Kidney tubule cell (primary cell): ENCODE data around the gene FGD5.

ENCODE experiments used
- DNase-seq: peaks from one replicate; pipeline ENCODE4 v3.0.0-alpha.2; 2018; ENCODE audit warnings: low spot score

FGD5 gene

DNA sequence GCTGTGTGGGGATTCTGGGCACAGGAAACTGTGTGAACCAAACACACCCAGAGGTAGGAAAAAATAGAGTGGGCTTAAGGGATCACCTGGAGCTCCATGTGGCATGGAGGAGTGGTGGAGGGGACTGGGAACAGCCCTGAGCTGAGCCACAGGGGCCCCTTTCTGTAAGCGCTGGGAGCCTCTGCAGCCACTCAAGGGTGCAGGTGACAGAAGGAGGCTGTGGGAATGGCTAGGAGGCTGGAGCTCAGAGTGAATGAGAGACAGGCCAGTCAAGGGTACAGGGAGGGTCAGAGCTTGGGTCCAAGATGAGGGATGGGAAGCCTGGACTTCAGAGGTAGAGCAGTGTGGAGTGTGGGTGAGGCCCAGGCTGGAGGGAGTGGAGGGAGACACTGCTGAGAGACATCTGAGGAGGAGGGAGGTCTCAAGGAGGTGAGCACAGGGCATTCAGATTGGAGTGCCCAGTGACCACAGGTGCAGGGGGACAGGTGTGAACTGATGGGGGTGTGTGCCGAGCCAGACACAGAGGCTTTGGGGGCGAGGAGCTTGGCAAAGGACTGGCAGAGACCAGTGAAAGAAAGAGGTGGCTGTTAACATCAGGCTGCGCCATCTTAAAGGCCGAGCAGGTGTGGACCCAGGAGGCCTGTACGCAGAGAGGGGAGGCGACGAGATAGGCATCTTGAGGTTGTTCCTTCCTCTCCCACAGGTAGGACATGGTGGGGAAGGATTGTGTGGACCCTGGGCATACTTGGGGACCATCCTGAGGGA is 56.8 kb downstream of the FGD5 start:
- no peak for DNase-seq

DNA sequence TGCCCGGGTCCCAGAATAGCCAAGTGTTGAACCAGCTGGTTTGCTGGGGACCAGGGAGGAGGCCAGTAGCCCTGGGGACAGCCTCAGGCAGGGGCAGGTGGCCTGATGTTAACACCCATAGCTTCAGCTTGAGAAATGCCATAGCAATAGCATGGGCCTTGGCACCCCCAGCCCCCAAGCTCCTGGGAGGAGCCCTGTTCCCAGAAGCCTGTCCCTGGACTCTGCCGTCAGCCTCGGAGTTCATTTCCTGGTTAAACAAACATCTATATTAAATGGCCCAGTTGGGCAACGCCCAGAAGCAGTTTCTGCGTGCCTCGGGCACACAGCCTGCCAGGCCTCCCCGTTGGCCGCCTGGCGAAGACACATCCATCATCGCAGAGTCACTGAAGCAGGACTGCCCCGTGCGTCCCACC is 58.2 kb downstream of the FGD5 start:
- DNase-seq: peak; percentile 42

DNA sequence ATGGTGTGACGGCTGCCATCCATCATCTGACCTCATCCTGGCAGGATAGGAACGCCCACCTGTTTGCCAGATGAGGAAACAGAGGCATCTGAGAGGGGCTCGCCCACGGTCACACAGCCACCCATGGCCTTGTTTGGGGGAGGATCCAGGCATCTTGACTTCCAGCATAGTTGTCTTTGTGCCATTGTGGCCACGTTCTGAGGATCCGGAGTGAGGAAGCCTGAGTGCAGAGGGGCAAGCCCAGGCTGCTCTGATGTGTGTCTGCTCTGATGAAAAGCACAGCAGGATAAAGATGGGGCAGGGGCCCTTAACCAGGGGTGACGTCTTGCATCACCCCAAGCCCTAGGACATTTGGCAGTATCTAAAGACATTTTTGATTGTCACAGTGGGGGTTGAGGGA is 58.7 kb downstream of the FGD5 start:
- DNase-seq: no peak

DNA sequence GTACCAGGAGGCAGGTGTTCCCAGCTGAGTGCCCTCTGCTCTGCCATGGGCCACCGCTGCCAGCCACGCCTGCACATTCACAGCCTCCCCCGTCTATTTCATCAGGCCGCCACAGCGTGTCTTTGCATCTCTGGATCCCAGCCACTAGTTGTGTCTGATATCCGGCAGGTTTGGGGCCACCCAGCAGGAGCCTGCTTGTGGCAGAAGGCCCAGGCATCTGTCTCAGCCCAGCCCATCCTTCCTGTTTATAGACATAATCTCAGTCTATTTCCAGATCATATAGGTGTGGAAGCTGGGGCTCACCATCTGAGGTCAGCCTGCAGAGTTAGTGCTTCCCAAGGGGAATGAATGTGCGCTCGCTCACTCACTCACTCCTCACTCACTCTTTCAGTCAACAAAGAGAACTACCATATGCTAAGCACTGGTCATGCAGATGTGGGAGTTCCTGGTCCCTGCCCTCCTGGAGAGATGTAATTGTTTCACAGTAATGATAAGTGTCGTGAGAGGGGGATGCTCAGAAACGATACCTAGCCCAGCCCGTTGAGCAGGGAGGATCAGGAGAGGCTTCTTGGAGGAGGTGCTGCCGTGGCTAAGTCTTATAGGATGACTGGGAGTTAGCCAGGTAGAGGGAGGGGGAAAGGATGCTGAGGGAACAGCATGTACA is 60.6 kb downstream of the FGD5 start:
- no peak for DNase-seq

DNA sequence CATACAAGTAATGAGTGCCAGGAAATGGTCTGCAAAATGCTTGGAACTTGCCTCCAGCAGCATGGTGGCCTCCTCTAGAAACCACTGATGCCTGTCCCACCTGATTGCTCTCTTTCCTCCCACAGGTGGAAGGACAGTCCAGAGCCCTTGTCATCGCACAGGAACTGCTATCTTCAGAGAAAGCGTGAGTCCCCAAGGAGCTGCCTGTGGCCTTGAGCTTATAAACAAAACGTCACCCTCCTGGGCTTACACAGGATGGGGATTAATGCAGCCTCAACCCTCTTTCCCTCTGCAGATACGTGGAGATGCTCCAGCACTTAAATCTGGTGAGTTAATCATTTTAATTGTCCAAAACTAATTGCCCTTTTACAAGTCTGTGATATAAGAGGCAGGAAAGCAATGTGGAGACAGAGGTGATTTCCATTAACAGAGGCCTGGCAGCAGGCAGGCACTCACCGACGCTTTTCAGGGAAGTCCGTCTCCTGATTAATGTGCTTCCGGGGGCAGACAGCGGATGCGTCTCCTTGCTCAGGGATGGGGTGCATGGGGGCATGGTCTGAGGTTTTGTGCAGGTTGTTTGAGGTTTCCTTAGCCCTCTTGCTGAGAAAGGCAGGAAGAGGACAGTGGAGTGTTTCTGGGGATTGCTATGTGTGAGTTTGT is 61.8 kb downstream of the FGD5 start:
- no peak for DNase-seq

DNA sequence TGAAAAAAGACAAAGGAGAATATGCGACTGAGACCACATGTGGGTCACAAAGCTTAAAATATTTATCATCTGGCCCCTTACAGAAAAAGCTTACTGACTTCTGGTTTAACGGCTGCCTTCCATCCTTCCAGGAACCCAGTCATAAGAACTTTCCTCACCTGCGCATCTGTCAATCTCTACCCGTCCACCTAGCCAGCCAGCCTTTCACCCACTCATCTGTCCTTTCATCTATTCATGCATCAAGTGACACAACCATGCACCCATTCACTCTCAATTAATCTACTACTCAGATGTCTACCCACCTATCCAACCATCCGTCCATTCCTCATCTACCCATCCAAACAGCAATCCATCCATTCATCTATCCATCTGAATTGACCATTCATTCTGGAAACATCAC is 64.5 kb downstream of the FGD5 start:
- DNase-seq: no peak

DNA sequence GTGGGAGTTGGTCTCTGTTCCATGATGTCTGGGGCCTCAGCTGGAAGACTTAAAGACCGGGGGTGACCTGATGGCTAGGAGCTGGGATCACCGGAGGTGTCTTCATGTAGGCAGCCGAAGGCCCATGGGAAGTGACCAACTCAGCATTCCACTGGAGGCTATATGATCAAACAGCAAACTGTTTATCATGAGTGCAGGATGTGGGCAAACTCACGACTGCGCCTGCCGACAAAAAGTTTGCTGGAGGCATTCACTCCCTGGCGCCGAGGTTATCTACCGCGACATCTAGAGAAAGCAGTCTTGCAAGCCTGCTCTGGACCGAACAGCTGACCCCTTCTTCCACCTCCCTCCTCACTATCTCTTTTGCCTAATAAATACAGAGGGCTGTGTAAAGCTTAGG is 65.9 kb downstream of the FGD5 start:
- DNase-seq: no peak

DNA sequence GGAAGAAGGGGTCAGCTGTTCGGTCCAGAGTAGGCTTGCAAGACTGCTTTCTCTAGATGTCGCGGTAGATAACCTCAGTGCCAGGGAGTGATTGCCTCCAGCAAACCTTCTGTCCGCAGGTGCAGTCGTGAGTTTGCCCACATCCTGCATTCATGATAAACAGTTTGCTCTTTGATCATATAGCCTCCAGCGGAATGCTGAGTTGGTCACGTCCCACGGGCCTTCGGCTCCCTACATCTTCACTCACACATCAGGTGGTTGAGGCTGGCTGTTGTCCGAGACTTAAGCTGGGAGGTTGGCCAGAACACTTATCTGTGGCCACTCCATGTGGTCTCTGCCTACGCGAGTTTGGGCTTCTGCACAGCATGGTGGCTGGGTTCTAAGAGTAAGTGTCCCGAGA is 66.5 kb downstream of the FGD5 start:
- DNase-seq: no peak

DNA sequence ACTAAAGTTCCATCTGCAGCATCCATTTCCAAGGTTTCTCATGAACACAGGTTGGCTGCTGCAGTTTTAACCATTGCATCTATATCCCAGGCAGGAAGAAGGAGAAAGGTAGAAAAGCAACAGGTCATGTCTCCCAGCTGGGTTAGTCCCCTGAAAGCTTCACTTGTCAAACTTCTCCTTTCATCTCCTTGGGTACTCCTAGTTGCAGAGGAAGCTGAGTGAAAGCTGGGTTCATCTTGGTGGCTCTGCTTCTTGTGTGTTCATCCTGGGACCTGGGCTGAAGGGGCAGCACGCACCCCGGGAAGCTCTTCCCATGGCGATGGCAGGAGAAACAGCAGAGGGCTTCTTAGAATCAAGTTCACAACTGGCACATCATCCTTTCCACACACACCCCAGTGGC is 67.3 kb downstream of the FGD5 start:
- no peak for DNase-seq

DNA sequence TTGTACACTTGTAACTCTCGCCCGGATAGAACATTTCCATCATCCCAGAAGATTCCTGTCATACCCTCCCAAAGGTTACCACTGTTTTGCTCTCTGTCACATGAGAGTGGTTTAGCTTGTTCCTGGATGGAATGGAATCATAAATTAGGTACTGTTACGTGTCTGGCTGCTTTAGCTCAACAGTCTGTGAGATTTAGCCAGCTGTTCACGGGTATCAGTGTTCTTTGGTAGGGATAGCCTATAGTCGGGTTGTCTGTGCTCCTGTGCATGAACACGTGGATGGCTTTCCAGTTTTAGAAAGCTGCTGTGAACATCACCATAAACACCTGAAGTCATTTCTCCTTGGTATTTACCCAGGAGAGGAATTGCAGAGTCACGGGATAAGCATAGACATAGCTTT is 70.4 kb downstream of the FGD5 start:
- no peak for DNase-seq

DNA sequence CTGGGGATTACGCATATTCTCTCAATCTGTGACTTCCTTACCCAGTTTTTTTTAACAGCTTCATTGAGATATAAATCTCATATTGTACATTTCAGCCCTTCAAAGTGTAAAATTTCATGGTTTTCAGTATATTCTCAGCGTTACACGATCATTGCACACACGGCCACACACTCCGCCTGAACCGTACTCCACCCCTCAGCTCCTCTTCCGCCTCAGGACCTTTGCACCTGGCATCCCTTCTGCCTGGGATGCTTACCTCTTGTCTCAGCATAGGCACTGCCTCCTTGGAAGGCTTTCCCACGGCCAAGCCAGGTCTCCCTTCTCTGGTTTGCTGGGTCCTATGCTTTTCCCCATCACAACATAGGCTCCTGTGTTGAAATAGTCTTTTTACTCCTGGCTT is 71.2 kb downstream of the FGD5 start:
- no peak for DNase-seq

DNA sequence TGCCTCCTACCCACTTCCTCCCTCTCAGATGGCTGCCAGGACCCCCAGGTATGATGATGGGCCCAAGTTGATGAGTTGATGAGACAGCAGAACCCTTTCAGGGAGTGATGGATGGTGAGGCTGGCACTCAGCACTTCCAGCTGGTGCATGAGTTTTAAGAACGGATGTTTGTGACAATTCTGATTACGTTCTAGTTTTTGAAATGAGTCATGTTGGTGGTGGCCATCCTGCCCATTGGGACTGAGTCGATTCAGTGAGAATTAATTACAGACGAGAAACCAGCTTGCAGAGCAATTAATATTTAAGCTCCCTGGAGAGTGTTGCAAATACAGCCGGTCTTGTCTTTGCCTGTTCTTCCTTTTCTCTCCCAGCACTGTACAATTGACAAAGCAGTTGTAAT is 71.7 kb downstream of the FGD5 start:
- DNase-seq: peak; percentile 12

DNA sequence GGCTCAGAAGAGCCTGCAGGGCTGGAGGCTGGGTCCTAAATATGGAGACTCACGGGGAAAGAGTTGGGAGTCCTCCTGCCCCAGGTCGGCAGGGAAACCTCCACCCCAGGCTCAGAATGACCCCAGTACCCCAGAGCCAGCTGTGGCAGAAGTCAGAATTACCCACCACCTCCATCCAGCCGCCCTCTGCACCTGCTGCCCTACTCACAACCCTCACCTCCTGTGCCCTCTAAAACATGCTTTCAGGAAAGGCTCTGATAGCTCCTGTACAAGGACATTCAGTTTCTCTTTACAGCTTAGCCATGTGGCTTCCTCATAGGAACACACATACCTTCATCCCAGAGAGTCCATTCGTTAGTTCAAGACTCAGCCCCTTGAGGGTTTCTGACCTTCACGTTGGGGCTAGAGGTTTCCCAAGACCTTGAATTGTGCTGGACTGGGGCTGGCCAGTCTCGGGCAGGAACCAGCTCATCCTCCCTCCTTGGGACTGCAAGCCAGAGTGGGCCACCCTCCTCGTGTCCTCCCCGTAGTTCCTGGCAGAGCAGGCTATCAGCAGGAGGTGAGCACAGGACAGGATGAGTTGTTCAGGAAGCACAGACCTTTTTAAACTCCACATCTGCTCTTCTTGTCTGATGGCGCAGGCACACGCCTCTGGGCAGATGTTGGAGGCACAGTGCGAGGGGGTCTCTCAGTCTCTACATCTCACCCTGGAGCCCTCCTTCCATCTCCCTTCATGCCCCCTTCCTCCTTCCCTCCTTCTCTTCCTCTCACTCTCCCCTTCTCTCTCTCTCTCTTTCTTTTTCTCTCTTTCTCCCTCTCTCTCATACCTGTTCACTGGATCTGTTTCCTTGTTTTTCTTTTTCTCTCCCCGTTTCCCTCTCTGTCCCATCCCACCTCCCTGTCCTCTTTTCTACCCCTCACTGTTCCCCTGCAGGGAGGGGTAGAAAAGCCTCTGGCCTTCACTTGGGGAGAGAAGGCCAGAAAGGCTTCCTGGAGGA is 72.7 kb downstream of the FGD5 start:
- DNase-seq: no peak

DNA sequence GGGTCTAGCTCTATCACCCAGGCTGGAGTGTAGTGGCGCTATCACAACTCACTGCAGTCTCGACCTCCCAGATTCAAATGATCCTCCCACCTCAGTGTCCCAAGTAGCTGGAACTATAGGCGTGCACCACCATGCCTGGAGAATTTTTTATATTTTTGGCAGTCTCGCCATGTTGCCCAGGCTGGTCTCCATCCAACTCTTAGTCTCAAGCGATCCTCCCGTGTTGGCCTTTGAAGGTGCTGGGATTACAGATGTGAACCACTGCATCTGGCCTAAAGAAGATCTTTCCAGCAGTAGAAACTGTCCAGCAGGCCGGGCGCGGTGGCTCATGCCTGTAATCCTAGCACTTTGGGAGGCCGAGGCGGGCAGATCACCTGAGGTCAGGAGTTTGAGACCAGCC is 73.5 kb downstream of the FGD5 start:
- no peak for DNase-seq

DNA sequence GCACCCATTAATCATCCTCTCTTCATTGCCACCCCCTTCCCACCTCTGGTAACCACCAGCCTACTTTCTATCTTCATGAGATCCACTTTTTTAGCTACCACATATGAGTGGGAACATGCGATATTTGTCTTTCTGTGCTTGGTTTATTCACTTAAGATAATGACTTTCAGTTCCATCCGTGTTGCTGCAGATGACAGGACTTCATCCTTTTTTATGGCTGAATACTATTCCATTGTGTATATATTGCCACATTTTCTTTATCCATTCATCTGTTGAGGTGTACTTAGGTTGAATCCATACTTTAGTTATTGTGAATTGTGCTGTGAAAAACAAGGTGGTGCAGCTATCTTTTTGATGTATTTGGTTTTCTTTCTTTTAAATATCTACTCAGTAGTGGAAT is 75.3 kb downstream of the FGD5 start:
- no peak for DNase-seq

DNA sequence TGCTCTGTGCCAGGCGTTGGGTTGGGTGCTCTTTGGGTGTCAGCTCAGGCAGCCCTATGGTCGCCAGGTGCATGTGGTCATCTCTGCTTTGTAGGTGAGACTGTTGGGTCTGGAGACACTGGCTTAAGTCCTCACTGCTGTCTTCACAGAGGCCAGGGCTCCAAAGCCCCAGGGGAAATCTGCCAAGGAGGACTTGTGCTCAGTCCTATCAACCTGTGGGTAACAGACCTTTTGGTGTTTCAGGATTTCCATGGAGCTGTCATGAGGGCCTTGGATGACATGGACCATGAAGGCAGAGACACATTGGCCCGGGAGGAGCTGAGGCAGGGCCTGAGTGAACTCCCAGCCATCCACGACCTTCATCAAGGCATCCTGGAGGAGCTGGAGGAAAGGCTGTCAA is 78.5 kb downstream of the FGD5 start:
- no peak for DNase-seq

DNA sequence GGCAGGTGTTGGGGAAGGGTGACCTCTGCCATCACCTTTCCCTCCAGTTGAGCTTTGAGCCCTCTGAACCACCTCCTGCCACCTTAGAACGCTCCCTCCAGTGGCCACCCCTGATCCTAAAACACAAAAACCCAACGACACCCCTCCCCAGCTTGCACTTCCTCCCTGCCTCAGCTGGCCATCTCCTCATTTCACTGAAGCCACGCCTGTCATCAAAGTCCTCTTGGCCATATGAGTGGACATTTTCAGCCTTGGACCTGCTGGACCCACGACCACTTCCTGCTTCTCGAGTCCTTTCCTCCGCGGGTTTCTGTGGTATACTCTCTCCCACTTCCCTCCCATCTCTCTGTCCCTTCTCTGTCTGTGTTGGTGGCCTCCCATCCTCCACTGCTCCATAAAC is 80.2 kb downstream of the FGD5 start:
- no peak for DNase-seq

DNA sequence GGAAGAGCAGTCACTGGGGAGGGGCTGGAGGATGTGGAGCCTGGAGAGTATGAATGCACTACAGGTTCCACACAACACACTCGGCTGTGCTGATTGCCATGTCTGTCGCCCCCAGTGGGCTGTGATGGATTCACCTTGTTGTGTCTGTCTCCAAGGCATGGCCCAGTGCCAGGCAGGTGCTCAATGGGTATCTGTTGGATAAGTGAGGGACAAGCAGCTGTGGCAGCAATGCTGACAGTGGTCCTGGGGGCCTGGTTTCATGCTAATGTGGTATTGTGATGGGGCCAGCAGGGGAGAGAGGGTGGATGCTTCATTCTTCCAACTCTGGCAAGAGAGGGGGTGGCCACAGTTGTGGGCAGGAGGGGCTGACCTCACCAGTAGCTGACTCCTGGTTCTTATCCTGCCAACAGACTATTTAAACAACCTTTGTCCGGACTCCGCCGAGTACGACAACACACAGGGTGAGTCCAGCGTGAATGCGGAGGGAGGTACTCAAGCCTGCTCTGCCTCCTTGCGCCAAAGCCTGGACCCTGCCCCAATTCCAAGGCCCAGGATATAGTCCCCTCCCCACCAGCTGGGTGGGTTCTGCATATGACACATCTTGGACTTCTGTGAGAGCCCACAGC is 81.3 kb downstream of the FGD5 start:
- DNase-seq: no peak

DNA sequence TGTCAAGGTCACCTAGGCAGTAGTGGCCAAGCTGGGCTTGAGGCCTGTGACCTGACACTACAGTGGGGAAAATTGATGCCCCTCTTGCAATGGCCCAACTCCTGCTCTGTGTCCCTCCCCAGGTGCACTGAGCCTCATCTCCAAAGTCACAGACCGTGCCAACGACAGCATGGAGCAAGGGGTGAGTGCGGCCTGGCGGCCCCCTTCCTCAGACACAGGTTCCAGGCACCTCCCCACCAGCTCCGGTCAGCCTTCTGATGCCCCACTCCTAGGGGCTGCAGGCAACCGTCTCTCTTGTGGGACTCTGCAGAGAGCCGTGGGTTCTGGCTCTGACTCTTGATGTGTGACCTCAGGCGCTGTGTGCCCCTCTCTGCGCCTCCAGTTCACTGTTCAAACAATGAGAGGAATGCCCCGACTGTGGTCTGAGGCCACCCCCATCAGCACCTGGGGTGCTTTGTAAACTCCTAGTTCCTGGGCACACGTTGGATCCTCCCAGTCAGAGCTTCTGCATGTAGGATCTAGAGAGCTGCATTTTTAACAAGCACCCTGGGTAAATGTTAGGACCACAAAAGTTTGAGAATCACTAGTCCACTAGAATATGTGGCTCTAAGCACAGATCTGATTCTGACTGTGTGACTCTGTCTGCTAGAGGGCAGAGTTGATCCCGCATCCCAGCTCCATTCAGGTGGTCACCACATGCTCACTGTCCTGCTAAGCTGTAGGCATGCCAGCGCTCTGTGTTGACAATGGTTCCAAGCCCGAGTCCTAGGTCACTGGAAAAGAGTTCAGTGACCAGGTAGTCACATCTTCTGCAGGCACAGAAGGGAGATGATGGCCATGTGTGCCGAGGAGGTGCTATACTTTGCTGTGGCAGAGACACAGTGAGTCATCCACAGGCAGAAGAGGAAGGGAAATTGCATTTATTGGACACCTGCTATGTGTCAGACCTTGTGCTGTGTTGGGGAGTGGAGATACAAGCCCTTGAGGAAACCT is 82.4 kb downstream of the FGD5 start:
- DNase-seq: peak; percentile 14

DNA sequence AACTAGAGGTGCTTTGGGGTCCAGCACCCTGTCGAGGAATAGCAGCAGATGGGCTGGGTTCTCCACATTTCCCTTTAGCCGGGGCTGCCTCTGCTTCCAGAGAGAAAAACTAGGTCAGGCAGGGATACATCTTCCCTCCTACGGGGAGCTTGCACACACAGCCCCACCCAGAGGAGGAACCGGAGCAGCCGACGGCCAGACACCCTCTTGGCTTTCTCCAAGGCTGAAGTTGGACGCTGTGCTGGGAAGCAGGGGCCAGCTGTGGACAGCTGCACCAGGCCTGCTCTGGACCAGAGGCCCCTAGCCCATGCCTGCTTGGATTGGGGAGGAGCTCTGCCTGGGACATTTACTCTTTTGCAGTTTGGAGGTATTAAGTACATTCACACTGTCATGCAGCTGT is 84.0 kb downstream of the FGD5 start:
- DNase-seq: no peak
